Amygdala (tissue), 56 donors: Measurements from ENCODE around the gene ADD2.
A peak's percentile ranks its signal among the peaks of the same experiment; 100 is the strongest.
"Not testable (repeated sequence)": the region's sequence is repeated elsewhere in the genome, so short reads cannot be mapped to it uniquely, and the experiment has no call there.

ENCODE experiments used
- DNase-seq, 56 donors: peaks; one replicate each; lab custom pipeline; 2025; lab: John Stamatoyannopoulos, UW

ADD2 gene

GRCh38 chr2:70647873-70648481 is 120.0 kb downstream of the ADD2 start:
- peak in 47 of 56 donors; percentile 4 to 79 (median 28) for DNase-seq

DNA sequence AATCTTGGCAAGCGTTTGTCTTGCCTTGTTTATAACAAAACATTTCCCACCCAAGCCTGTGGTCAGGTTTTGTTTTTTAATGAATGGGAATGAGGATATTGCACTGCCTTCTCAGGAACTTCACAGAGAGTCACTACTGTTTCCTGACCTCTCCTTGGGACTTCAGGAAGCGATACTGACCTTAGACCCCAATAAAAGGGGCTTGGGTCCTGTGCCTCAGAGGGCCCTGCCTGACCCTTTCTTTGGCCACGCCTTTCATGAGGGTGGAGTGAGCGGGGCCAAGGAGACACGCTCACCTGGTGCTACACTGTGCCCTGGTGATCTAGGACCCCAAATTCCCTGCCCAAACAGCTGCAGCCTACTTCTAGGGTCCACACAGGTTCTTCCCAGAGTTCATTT is 121.6 kb downstream of the ADD2 start:
- DNase-seq: no peak

DNA sequence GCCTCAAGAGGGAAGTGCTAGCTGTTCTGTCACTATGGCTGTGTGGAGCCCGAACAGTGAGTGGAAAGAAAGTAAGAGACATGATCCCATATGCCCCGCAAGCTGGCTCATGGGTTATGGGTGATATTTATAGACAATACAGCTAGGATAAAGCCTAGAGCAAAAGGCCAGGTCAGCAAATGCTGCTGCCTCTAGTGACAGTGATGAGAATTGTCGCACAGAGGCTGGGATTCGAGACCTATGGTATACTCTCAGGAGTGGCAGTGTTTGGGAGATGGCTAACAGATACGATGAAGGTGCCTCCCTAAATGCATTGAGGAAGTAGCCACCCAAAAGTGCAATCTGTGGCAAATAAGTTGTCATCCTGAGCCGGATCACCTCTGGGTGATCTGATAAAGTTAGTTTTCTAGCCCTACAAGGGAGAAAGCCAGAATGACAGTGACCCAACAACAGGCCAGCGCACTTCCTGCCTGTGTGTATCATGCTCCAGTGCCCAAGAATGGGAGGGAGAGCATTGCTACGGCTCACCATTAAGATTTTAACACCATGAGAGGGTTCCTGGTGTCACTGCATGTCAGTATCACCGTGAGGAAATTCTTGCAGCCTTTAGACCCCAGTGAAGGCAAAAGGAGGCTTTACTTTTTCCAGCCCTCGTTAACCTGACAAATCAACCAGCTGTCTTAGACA is 122.1 kb downstream of the ADD2 start:
- no peak for DNase-seq

DNA sequence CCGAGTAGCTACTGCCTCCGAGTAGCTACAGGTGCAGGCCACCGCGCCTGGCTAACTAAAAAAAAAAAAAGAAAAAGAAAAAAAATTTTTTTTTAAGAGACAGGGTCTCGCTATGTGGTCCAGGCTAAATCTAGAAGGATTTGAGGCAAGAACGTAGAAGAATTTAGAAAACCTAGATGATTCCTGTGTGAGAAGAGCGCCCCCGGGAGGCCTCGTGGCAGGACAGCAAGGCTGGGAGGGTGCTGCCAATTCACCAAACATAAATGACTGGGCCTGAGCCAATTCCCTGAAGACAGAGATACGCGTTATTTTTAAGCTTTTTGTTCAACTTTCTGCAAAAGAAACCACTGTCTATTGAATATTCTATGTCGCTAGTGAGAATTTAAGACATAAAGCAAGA is 124.3 kb downstream of the ADD2 start:
- DNase-seq: peak in 1 of 56 donors; percentile 20

DNA sequence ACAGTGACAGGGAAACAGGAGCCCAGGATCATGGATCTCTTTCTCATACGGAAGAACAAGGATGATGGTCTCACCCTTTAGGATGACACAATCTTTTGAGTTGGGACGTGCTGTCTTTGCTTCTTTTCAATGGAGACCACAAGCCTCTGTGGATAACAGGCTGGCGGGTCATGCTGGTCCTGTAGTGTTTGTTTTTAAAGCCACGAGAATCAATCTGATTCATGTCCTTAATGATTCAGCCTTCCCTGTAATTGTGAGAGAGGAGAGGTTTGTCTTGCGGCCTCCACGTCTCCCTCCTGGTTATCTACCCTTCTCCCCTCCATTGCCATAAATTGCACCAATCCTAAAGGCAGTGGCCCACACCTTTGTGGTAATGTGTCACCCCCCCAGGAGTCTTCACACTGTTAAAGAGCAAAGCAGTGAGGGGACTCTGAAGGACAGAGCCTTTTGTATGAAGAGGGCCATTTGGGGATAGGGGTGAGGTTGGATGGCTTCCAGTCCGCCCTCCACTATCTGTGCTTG is 126.7 kb downstream of the ADD2 start:
- no peak for DNase-seq

GRCh38 chr2:70639841-70640436 is 128.1 kb downstream of the ADD2 start:
- DNase-seq: no peak

GRCh38 chr2:70638561-70638960 is 129.4 kb downstream of the ADD2 start:
- DNase-seq: no peak

GRCh38 chr2:70633508-70633907 is 134.5 kb downstream of the ADD2 start:
- no peak for DNase-seq

DNA sequence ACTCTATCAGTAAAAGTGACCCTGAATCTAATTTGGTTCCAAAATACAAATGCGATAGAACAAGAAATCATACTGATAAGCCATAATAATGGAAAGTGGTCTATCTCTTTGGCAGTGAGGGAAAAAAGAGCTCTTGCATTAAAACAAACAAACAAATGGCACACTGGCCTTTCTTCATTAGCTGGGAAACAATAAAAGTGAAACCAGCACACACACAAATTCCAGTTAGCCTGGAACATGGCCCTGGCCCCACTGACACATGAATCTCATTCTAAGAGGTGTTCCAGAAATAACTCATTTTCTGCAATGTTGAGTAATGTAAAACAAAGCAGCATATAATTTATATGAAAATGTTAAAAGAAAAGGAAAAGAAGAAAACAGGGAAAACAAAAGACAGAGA is 135.0 kb downstream of the ADD2 start:
- DNase-seq: no peak

- DNase-seq: no peak
These were observed 135.6 kb downstream of the ADD2 start for GRCh38 chr2:70632388-70632787.

DNA sequence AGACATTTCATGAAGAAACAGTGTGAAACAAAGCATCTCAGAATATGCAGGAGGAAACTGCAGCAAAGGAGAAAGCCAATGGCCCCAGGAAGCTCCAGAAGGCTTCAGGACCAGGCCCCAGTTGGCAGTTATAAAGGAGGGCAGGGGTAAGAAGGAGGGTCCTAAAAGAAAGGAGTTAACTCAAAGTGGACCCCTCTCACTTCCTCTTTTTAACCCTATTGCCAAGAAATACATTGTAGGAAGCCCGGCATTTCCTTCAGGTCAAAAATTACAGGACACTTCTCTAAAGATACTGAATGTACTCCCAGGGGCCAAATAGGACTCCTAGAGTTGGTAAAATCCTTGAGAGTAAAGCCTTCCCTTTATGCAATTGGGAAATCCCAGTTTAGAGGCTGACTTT is 137.2 kb downstream of the ADD2 start:
- DNase-seq: no peak

GRCh38 chr2:70627211-70627898 is 140.6 kb downstream of the ADD2 start:
- no peak for DNase-seq

DNA sequence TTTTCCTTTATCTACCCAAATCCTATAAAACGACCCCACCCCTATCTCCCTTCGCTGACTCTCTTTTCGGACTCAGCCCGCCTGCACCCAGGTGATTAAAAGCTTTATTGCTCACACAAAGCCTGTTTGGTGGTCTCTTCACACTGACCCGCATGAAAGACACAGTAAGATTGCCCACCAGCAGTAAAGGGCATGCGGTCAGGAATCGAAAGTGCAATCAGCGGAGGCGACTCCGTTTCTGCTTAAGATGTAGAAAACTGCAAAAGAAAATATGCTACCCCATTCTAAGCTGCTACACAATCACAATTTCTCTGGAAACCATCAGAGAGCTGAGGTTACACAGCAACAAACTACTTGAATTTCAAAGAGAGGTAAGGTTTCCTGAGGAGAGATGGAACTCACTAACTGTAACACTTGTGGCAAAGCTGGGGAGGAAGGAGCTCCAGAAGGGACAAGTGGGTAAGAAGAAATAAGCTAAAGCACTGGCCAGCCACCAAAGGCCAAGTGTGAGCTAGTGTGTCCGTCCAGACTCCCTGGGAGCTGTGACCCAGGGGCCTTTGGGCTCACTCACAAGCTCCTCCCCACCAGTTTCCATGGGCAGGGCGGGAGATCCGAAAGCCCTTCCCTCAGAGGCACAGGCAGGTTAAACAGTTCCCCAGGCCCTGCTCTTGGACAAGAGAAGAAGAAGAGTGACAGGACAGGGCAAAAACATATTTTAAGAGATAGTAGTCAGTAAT is 141.6 kb downstream of the ADD2 start:
- no peak for DNase-seq

- DNase-seq: not testable (repeated sequence)
These were observed 146.5 kb downstream of the ADD2 start for GRCh38 chr2:70621536-70621935.

- DNase-seq: no peak
These were observed 148.0 kb downstream of the ADD2 start for GRCh38 chr2:70620020-70620419.

- no peak for DNase-seq
These were observed 148.8 kb downstream of the ADD2 start for GRCh38 chr2:70619167-70619566.

GRCh38 chr2:70616168-70616694 is 151.8 kb downstream of the ADD2 start:
- DNase-seq: no peak

GRCh38 chr2:70615222-70615621 is 152.8 kb downstream of the ADD2 start:
- DNase-seq: peak in 12 of 56 donors; percentile 4 to 57 (median 24)

GRCh38 chr2:70613521-70613920 is 154.5 kb downstream of the ADD2 start:
- DNase-seq: no peak

DNA sequence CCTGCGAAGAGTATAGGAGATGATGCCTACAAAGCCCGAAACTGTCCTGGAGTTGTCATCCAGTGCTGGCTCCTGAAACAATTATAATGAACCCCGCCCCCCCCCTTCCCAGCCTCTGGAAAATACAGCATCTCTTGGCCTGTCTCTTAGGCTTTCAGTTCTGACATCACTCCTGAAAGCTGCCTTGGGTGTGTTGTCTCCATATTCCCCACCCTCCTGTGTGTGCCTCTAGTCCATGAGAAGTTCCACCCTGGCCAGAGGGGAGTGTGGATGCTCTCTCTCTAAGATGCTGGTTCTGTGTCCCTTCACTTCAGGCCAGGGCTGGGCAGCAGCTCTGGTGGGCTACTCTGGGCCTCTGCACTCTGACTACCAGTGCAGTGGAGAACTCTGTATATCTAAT is 155.4 kb downstream of the ADD2 start:
- DNase-seq: no peak
